HL-60 (cell line): ENCODE measurements around the gene SLC51B.

Experiments
- DNase-seq, 2 experiments: peaks; one replicate each; pipeline ENCODE4 v3.0.0-alpha.2; 2010 to 2020; ENCODE audit warnings: low read depth in 1 of 2, low spot score in 1 of 2
- H3K27ac ChIP-seq: fragments of 250-450 bp; sonication (Bioruptor Pico); replicated peaks from 2 replicates; pipeline ENCODE4 v1.5.1; 2020; ENCODE audit warnings: mild to moderate bottlenecking, moderate library complexity
- H3K27me3 ChIP-seq: fragments of 250-450 bp; sonication (Bioruptor Pico); 2 replicates; pipeline ENCODE4 v1.5.1; 2021; ENCODE audit warnings: mild to moderate bottlenecking, moderate library complexity; ENCODE audit not compliant: insufficient read depth, poor library complexity, severe bottlenecking
- H3K4me3 ChIP-seq: replicated peaks from 2 replicates; pipeline ENCODE4 v1.5.1; 2011; ENCODE audit warnings: mild to moderate bottlenecking, control low read depth, low read length; ENCODE audit not compliant: insufficient read depth
- GABPA ChIP-seq: IDR thresholded peaks from 2 replicates; pipeline ENCODE4 v1.6.1; 2012; ENCODE audit warnings: low read depth
- POLR2AphosphoS5 ChIP-seq: IDR thresholded peaks from 2 replicates; pipeline ENCODE4 v1.6.1; 2012; ENCODE audit warnings: low read depth
- SPI1 ChIP-seq: IDR thresholded peaks from 2 replicates; pipeline ENCODE4 v1.6.1; 2012; ENCODE audit warnings: low read depth, mild to moderate bottlenecking, borderline replicate concordance
- TF ChIP-seq, protein P1 (sequence below): IDR thresholded peaks from one replicate; pipeline ENCODE4 v1.5.1; 2011; ENCODE audit warnings: low read length, control low read depth, inconsistent platforms; ENCODE audit not compliant: insufficient read depth
- TF ChIP-seq, protein P2 (sequence below): IDR thresholded peaks from 2 replicates; pipeline ENCODE4 v1.6.1; 2012; ENCODE audit warnings: low read depth; ENCODE audit not compliant: insufficient replicate concordance

Gene SLC51B

DNA sequence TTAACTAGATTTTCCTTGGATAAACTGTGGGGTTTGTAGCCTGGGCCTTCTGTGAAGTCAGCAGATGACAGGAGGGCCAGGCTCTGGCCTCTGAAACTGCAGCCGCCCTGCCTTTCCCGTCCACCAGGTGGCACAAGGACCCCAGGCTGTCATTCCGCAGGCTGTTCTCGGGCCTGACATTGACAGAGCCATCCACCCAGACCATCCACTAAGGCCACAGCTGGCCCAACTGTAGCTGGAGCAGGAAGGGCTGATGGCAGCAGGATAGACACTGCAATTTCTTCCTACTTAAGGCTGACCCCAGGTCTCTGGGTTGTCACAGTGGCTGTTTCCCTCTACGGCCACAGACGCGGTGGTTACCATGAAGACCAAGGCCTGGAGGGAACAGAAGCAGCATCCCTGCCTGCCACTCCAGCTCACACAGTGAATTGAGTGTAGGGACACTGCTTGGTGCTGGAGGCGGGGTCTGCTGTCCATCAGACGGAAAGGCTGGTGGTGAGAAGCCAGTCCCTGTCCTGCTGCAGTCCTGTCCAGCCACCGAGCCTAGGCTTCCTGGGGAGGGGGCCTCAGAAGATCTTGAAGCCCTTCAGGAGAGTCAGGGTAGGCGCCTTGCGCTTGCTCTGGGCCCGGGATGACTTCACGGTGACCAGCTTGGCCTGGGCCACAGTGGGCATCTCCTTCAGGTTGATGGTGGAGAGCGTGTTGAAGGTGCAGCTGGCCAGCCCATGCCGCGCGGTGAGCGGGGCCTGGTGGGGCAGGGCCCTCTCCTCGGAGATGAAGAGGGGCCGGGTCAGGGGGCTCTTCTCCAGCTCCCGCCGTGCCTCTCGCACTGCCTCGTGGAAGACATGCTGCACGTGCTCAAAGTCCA is 9.4 kb downstream of the SLC51B start:
- Histone ChIP-seq H3K27ac (no peak overlapping the region), H3K4me3 (no peak overlapping the region), H3K27me3 (no peaks in the 10 kb centered on the region)
- peak; percentile 25 to 58 for DNase-seq
- TF ChIP-seq, protein P1, sequence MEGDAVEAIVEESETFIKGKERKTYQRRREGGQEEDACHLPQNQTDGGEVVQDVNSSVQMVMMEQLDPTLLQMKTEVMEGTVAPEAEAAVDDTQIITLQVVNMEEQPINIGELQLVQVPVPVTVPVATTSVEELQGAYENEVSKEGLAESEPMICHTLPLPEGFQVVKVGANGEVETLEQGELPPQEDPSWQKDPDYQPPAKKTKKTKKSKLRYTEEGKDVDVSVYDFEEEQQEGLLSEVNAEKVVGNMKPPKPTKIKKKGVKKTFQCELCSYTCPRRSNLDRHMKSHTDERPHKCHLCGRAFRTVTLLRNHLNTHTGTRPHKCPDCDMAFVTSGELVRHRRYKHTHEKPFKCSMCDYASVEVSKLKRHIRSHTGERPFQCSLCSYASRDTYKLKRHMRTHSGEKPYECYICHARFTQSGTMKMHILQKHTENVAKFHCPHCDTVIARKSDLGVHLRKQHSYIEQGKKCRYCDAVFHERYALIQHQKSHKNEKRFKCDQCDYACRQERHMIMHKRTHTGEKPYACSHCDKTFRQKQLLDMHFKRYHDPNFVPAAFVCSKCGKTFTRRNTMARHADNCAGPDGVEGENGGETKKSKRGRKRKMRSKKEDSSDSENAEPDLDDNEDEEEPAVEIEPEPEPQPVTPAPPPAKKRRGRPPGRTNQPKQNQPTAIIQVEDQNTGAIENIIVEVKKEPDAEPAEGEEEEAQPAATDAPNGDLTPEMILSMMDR, result peak; percentile 89
- TF ChIP-seq, protein P2, sequence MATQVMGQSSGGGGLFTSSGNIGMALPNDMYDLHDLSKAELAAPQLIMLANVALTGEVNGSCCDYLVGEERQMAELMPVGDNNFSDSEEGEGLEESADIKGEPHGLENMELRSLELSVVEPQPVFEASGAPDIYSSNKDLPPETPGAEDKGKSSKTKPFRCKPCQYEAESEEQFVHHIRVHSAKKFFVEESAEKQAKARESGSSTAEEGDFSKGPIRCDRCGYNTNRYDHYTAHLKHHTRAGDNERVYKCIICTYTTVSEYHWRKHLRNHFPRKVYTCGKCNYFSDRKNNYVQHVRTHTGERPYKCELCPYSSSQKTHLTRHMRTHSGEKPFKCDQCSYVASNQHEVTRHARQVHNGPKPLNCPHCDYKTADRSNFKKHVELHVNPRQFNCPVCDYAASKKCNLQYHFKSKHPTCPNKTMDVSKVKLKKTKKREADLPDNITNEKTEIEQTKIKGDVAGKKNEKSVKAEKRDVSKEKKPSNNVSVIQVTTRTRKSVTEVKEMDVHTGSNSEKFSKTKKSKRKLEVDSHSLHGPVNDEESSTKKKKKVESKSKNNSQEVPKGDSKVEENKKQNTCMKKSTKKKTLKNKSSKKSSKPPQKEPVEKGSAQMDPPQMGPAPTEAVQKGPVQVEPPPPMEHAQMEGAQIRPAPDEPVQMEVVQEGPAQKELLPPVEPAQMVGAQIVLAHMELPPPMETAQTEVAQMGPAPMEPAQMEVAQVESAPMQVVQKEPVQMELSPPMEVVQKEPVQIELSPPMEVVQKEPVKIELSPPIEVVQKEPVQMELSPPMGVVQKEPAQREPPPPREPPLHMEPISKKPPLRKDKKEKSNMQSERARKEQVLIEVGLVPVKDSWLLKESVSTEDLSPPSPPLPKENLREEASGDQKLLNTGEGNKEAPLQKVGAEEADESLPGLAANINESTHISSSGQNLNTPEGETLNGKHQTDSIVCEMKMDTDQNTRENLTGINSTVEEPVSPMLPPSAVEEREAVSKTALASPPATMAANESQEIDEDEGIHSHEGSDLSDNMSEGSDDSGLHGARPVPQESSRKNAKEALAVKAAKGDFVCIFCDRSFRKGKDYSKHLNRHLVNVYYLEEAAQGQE, result no peak

DNA sequence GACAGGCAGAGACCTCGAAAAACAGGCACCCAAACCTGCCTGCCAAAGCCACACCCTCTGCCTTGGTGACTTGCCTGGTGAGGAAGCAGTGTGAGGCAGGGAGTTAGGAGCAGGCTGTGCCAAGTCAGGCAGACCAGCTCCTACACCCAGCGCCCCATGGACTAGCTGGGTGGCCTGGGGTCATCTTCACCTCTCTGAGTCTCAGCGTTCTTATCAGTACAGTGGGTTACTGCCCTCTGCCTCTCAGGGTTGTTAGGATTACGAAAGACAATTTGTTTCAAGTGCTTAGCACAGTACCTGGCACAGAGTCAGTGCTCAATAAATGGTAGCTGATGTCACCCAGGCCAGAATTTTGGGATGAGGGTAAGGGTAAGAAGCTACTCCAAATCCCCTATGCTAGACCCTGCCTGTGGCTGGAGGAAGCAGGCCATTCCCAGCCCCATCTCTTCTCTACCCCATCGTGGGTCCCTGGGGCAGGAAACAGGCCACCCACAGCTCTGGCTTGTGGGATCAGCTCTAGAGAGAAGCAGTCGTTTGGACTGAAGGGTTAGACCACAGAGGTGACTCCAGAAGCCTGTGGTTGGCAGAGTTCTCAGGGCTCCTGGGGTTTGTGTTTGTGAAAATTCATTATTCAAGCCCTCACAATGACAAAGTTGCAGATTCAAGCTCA is 10.1 kb downstream of the SLC51B start:
- no peak overlapping the region for H3K4me3 ChIP-seq
- DNase-seq, result no peak
- TF ChIP-seq, protein P1, result no peak
- TF ChIP-seq, protein P2, result no peak
- no peak for TF ChIP-seq GABPA
- TF ChIP-seq SPI1, result no peak
- no peak for TF ChIP-seq POLR2AphosphoS5
- no peaks in the 10 kb centered on the region for H3K27me3 ChIP-seq
- no peak overlapping the region for H3K27ac ChIP-seq

GRCh38 chr15:65056106-65056505 is 10.9 kb downstream of the SLC51B start:
- no peaks in the 10 kb centered on the region for H3K27me3 ChIP-seq
- H3K4me3 ChIP-seq, result no peak overlapping the region
- no peak overlapping the region for H3K27ac ChIP-seq
- DNase-seq, result no peak
- TF ChIP-seq POLR2AphosphoS5, result no peak
- no peak for TF ChIP-seq SPI1
- no peak for TF ChIP-seq GABPA
- TF ChIP-seq, protein P2, result no peak
- TF ChIP-seq, protein P1, result no peak
